SK-N-SH treated with all-trans-retinoic acid at 6 μM for 48 hours (cell line): Measurements from ENCODE around the gene SORCS3.

Experiments
- ARNTL ChIP-seq: fragments of 450-650 bp; formaldehyde crosslinking; IDR thresholded peaks from 2 replicates; pipeline ENCODE4 v1.5.0; 2020; ENCODE audit warnings: low read depth, mild to moderate bottlenecking, moderate library complexity, borderline replicate concordance
- BACH2 ChIP-seq: fragments of 250-450 bp; sonication (Bioruptor Pico); IDR thresholded peaks from 2 replicates; pipeline ENCODE4 v1.9.0; 2021; ENCODE audit warnings: mild to moderate bottlenecking, borderline replicate concordance
- GLIS3 ChIP-seq: fragments of 250-450 bp; sonication (Bioruptor Pico); IDR thresholded peaks from 2 replicates; pipeline ENCODE4 v1.5.0; 2020; ENCODE audit warnings: mild to moderate bottlenecking, moderate library complexity
- PPARA ChIP-seq: fragments of 250-450 bp; sonication (Bioruptor Pico); IDR thresholded peaks from 2 replicates; pipeline ENCODE4 v1.5.0; 2020; ENCODE audit warnings: mild to moderate bottlenecking, borderline replicate concordance
- ZFP30 ChIP-seq: fragments of 450-650 bp; formaldehyde crosslinking; IDR thresholded peaks from 2 replicates; pipeline ENCODE4 v1.5.0; 2022; ENCODE audit warnings: mild to moderate bottlenecking, moderate library complexity
- ZNF565 ChIP-seq: fragments of 450-650 bp; formaldehyde crosslinking; conservative IDR thresholded peaks from 2 replicates; pipeline ENCODE4 v1.5.0; 2020; ENCODE audit warnings: low read depth, mild to moderate bottlenecking, moderate library complexity
- TF ChIP-seq, protein P1 (sequence below): fragments of 250-450 bp; sonication (Bioruptor Pico); IDR thresholded peaks from 2 replicates; pipeline ENCODE4 v1.8.0; 2020; ENCODE audit warnings: mild to moderate bottlenecking, moderate library complexity, borderline replicate concordance
- TF ChIP-seq, protein P2 (sequence below): fragments of 250-450 bp; sonication (Bioruptor Pico); IDR thresholded peaks from 2 replicates; pipeline ENCODE4 v1.5.1; 2020; ENCODE audit warnings: low read depth, mild to moderate bottlenecking, moderate library complexity
- TF ChIP-seq, protein P3 (sequence below): fragments of 250-450 bp; sonication (Bioruptor Pico); IDR thresholded peaks from 2 replicates; pipeline ENCODE4 v1.8.0; 2021; ENCODE audit warnings: low read depth, mild to moderate bottlenecking, moderate library complexity, borderline replicate concordance

DNA sequence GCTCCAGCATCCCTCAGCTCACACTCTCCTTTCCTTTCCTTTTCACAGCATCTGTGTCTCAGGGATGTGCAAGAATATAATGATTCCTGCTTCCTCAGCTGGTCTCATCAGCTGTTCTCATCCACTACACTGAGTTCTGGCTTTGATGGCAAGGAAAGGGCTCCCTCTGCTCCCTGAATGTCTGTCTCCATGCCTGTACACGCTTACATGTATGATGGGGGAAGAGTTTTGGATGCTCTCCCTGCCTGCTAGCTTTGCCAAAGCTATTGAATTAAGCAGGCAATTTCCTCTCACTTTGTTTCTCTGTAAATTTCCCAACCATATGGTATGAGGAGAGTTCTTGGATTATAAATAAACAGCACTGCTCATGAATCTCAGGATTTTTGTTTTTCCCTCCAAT lies 254.5 kb downstream of the SORCS3 start:
- TF ChIP-seq, protein P1, sequence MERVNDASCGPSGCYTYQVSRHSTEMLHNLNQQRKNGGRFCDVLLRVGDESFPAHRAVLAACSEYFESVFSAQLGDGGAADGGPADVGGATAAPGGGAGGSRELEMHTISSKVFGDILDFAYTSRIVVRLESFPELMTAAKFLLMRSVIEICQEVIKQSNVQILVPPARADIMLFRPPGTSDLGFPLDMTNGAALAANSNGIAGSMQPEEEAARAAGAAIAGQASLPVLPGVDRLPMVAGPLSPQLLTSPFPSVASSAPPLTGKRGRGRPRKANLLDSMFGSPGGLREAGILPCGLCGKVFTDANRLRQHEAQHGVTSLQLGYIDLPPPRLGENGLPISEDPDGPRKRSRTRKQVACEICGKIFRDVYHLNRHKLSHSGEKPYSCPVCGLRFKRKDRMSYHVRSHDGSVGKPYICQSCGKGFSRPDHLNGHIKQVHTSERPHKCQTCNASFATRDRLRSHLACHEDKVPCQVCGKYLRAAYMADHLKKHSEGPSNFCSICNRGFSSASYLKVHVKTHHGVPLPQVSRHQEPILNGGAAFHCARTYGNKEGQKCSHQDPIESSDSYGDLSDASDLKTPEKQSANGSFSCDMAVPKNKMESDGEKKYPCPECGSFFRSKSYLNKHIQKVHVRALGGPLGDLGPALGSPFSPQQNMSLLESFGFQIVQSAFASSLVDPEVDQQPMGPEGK (CRISPR knock-in tag), result no peak
- TF ChIP-seq, protein P2, sequence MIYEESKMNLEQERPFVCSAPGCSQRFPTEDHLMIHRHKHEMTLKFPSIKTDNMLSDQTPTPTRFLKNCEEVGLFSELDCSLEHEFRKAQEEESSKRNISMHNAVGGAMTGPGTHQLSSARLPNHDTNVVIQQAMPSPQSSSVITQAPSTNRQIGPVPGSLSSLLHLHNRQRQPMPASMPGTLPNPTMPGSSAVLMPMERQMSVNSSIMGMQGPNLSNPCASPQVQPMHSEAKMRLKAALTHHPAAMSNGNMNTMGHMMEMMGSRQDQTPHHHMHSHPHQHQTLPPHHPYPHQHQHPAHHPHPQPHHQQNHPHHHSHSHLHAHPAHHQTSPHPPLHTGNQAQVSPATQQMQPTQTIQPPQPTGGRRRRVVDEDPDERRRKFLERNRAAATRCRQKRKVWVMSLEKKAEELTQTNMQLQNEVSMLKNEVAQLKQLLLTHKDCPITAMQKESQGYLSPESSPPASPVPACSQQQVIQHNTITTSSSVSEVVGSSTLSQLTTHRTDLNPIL, result no peak
- TF ChIP-seq ZFP30 (CRISPR knock-in tag), result no peak
- TF ChIP-seq ZNF565, result no peak
- no peak for TF ChIP-seq ARNTL (CRISPR knock-in tag)
- TF ChIP-seq GLIS3, result no peak
- TF ChIP-seq, protein P3, sequence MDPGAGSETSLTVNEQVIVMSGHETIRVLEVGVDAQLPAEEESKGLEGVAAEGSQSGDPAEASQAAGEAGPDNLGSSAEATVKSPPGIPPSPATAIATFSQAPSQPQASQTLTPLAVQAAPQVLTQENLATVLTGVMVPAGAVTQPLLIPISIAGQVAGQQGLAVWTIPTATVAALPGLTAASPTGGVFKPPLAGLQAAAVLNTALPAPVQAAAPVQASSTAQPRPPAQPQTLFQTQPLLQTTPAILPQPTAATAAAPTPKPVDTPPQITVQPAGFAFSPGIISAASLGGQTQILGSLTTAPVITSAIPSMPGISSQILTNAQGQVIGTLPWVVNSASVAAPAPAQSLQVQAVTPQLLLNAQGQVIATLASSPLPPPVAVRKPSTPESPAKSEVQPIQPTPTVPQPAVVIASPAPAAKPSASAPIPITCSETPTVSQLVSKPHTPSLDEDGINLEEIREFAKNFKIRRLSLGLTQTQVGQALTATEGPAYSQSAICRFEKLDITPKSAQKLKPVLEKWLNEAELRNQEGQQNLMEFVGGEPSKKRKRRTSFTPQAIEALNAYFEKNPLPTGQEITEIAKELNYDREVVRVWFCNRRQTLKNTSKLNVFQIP (CRISPR knock-in tag), result no peak
- TF ChIP-seq PPARA (CRISPR knock-in tag), result no peak
- TF ChIP-seq BACH2 (CRISPR knock-in tag), result no peak
